ENCODE measurements around the gene SUPT5H. TPM values are rescaled to one million over a fixed set of nuclear protein-coding genes. Genes with fewer than 3 reads are reported as not detected.

Gene SUPT5H
- total and polyA plus RNA-seq, 2 of the 4 experiments (the other 2 are of a cell fraction) = 75.3 to 116 TPM

DNA sequence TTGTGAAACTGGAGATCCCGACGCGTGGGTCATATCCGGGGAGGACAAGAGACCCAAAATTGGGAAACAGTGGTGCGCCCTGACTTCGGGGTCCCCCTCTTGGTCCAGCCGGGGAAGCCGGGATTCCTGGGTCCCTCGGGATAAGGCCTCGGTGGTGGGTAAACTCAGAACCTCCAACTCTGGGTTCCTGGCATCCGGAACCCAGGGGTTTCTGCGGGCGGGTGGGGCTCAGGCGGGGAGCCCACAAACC is 38.0 kb upstream of the SUPT5H start:
- no peak overlapping the region for H2BK15ac ChIP-seq (ENCODE audit: low read depth, low read length)
- H4K91ac ChIP-seq (ENCODE audit: insufficient read depth, low read depth, low read length) = peak overlapping the region; percentile 82; the same call in 1 of the 2 replicates
- peak overlapping the region; percentile 98 for H3K14ac ChIP-seq (replicated peaks; ENCODE audit: low read depth, low read length)
- ChIA-PET CTCF (no interaction called here), POLR2A (ENCODE audit: unreplicated experiment) (interaction anchor here (1.9 kb wide), 1 partner anchor 28 kb away, joined by 4 read pairs; the partner anchor contains the start of gene RPS16)
- DNase-seq (no peak), ATAC-seq (ENCODE audit: low read depth) (no peak)
- 0 out of 2 replicates have a peak overlapping the region, but pooled peaks have one; percentile 90 for H2AK5ac ChIP-seq (ENCODE audit: low read depth, low read length)
- H3K9me3 ChIP-seq (ENCODE audit: control insufficient read depth, insufficient read depth, low read length) = no peaks in the 10 kb centered on the region
- peak overlapping the region; percentile 68 for H3K4me3 ChIP-seq (ENCODE audit: insufficient read depth, low read depth, low read length)
- dilution Hi-C loops (cut with HindIII; ENCODE audit: low sequenced_read_pairs, unreplicated experiment) (no loop called here), in situ Hi-C loops (cut with MboI; ENCODE audit: low sequenced_read_pairs) (no loop called here), intact Hi-C loops (cut with micrococcal nuclease) (no loop called here)
- no peak overlapping the region for H2BK20ac ChIP-seq (ENCODE audit: low read depth, low read length)
- H3K4me2 ChIP-seq (ENCODE audit: low read depth, low read length) = peak overlapping the region; percentile 92
- WGBS, 2 experiments (ENCODE audit: extremely low coverage in 2 of 2, insufficient read length in 1 of 2) = 8% methylated on average over 11 of the region's 14 CpGs; no CpG with 5 or more reads in 1 of the 2 experiments
- H4K20me1 ChIP-seq (ENCODE audit: insufficient read depth, low read length) = peaks cover 28% of the 10 kb centered on the region
- H3K9ac ChIP-seq (ENCODE audit: low read depth, low read length) = peak overlapping the region; percentile 93
- H3K23ac ChIP-seq (ENCODE audit: low read depth, low read length) = peak overlapping the region; percentile 94
- H2BK120ac ChIP-seq (ENCODE audit: low read depth, low read length) = peak overlapping the region; percentile 5; the same call in 1 of the 2 replicates
- no TSS peak for BruUV-seq (replicated peaks)
- H3K27me3 ChIP-seq (ENCODE audit: control insufficient read depth, insufficient read depth, low read length) = no peaks in the 10 kb centered on the region
- H2AK9ac ChIP-seq (replicated peaks; ENCODE audit: low read depth, low read length, poor library complexity) = peak overlapping the region; percentile 98
- TF ChIP-seq POLR2A (IDR thresholded peaks at IDR 0.05; ENCODE audit: low read depth, low read length) (0 out of 2 replicates have a peak, but pooled peaks have one; percentile 59), FOS (IDR thresholded peaks at IDR 0.05; ENCODE audit: low read depth, low read length) (no peak), CEBPB (IDR thresholded peaks at IDR 0.05; ENCODE audit: low read depth, low read length) (0 out of 2 replicates have a peak, but pooled peaks have one; percentile 1)
- peaks cover under 1% of the 10 kb centered on the region for H3K9me1 ChIP-seq (ENCODE audit: insufficient read depth, low read length)
- peaks cover 15% of the 10 kb centered on the region for H3K36me3 ChIP-seq (ENCODE audit: control insufficient read depth, insufficient read depth, low read length)
- peak overlapping the region; percentile 2; the same call in 1 of the 2 replicates for H3K18ac ChIP-seq (ENCODE audit: low read depth, low read length)
- H3K56ac ChIP-seq (ENCODE audit: extremely low read depth, insufficient read depth, low read length) = peak overlapping the region; percentile 47
- H4K5ac ChIP-seq (ENCODE audit: low read depth, low read length) = no peak overlapping the region
- H4K8ac ChIP-seq (ENCODE audit: low read depth in 2 of 2, low read length in 2 of 2) = peak overlapping the region; percentile 30 to 47; a peak in 2 of 4 replicates
- peak overlapping the region; percentile 91 for H2BK5ac ChIP-seq (ENCODE audit: low read depth, low read length, poor library complexity, severe bottlenecking)
- H3K27ac ChIP-seq (ENCODE audit: insufficient read depth, low read length) = peak overlapping the region; percentile 92
- no peak overlapping the region for H2AFZ ChIP-seq (replicated peaks; ENCODE audit: low read length, poor library complexity)
- peak overlapping the region; percentile 91 for H3K4ac ChIP-seq (ENCODE audit: low read depth, low read length)
- peaks cover 0 to 32% of the 10 kb centered on the region in 2 experiments; a peak in 2 of 4 replicates for H3K79me1 ChIP-seq (ENCODE audit: low read depth in 1 of 2, low read length in 2 of 2)
- H3K4me1 ChIP-seq (ENCODE audit: control insufficient read depth, insufficient read depth, low read length) = peaks cover 26% of the 10 kb centered on the region
